GM21515 (cell line): ENCODE measurements around the gene CKMT1B.
"Not testable (repeated sequence)": the region's sequence is repeated elsewhere in the genome, so short reads cannot be mapped to it uniquely, and the experiment has no call there.

ENCODE experiments used
- ATAC-seq: cut with Tn5 transposase; IDR thresholded peaks from one replicate; pipeline ENCODE4 v1.9.1; 2021; ENCODE audit not compliant: unreplicated experiment

CKMT1B gene

DNA sequence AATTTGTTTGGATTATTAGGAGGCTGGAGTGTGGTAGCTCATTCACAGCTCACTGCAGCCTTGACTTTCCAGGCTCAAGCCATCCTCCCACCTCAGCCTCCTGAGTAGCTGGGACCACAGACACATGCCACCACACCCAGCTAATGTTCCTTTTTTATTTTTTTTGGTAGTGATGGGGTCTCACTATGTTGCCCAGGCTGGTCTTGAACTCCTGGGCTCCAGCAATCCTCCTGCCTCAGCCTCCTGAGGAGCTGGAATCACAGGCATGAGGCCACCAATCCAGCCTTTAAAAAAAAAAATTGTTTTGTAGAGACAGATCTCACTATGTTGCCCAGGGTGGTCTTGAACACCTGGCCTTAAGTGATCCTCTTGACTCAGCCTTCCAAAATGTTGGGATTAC is 33.1 kb downstream of the CKMT1B start:
- ATAC-seq = not testable (repeated sequence)

DNA sequence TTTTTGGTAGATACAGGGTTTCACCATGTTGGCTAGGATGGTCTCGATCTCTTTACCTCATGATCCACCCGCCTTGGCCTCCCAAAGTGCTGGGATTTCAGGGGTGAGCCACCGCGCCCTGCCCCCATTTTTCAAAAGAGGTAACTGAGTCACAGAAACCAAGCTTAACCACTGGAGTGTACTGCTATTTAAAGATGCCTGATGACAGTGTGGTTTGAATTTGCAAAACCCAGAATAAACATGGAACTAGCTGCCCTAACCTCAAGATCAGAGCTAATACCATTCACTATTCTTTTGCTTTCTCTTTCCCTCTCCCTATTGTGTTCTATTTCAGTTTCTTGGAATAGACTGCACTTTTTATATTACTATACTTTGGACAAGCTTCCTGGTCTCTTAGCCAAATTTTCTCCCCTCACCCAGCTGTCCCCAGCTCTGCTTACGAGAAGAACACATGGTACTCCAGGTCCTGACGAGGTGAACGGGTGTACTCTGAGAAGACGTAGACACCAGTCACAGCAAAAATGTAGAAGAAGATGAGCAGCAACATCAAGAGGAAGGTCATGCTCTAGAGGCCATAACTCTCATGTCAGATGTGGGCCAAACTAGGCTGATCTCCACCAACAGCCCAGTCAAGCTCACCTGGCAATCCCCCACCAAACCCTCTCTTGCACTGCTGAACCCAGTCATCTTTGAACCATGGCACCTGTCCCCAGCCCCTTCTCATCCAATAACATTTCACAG is 44.8 kb downstream of the CKMT1B start:
- not testable (repeated sequence) for ATAC-seq
